ENCODE data around the gene PRKAR1A. TPM values are rescaled to one million over a fixed set of nuclear protein-coding genes. Genes with fewer than 3 reads are reported as not detected.

PRKAR1A gene
- total RNA-seq, 1 experiment from 2014 or later: 173 TPM

DNA sequence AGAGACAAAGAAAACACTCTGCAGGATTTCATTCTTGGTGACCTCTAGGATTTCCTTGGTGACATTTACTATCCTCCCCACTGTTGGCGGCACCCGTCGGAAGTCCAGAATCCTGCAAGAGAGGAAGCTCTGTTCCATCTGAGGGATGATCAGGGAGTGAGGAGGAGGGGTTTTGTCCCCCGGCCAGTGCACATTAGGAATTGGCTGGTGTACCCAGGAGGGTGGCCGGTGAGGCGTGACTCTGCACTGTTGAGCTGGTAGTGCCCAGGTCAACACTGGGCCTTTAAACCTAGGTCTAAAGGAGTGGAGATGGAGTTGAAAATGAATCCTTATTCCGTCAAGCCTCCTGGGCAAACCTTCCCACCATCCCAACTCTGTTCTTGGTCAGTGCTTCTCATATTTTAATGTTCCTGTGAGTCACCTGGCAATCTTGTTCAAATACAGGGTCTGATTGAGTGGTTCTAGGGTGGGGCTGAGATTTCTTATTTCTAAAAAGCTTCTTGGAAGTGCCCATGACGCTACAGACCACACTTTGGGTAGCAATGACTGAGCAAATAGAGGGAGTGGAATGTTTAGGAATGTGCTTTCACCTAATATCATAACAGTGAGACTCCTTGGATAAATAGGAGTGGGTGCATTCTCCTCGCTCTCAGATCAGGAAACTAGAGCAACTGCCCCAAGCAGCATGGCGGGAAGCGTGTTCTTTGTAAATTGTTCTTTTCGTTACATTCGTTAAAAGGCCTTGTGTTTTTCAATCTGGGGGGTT is 30.7 kb downstream of the PRKAR1A start:
- DNase-seq (ENCODE audit: low read depth): no peak

DNA sequence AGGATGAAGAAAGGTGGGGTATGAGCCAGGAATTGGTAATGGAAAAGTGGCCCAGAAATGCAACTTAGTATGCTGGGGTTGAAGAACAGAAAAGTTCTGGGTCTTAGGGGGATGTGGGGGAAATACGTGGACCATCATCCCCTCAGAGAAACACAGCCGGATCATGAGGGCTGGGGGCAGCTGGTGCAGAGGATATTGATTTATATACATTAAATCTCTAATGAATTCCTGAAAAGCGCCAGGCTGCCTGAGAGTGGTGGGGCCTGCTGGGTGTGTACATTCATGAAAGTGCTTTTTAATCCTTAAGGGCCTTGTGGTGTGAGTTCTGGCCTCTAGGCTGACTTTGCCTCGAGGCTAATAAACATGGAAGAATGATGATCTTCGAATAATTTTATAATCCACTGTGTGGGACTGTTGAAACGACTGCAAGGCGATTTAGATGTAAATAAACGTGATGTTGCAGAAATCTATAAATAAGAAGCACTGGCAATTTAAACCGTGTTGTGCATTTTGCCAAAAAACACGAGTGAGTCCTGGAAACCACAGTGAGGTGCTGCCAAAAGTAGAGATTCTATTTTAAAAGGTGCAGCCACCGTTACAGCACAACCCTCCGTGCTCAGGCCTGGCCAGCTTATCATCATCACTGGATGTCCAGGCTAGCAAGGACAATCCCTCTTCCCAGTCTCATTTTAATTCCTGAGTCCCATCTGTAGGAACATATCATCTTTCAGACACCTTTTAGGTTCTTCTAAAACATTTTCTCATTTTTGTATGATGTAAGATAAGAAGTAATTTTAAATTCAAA is 32.1 kb downstream of the PRKAR1A start:
- no peak for DNase-seq (ENCODE audit: low read depth)

DNA sequence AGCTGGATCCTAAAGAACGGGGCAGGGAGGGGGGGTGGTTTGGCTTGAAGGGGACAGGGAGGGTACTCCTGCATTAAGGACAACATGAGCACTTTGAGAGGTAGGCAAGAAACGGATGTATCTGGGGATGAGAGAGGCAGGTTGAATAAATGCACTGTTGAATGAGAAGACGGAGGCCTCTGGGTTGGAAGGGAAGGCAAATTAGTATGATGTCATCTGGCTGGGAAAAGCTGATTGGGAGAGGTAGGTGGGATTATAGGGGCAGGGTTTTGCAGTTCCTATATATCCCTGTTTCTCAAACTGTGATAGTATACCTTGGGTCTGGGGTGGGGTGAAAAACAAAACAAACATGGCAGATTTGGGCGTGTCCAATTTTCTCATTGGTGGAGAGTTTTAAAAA is 44.3 kb downstream of the PRKAR1A start:
- DNase-seq (ENCODE audit: low read depth): no peak

DNA sequence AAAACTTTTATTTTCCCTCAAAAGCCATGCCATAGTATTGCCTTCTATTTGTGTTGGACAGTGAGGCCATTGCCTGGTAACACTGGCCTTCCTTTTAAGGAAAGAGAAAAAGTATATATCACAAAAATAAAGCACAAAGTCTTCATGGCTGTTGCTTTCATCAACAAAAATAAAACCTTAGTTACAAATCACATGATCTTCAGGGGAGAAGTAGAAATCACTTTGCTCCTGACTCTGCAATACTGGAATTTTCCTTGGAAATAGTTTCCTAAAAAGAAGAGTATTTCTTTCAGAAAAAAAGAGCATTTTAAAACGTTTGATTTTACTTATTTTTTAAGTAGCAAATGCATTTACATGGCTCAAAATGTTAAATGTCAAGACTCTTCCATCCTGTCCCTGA is 47.1 kb downstream of the PRKAR1A start:
- no peak for DNase-seq (ENCODE audit: low read depth)

DNA sequence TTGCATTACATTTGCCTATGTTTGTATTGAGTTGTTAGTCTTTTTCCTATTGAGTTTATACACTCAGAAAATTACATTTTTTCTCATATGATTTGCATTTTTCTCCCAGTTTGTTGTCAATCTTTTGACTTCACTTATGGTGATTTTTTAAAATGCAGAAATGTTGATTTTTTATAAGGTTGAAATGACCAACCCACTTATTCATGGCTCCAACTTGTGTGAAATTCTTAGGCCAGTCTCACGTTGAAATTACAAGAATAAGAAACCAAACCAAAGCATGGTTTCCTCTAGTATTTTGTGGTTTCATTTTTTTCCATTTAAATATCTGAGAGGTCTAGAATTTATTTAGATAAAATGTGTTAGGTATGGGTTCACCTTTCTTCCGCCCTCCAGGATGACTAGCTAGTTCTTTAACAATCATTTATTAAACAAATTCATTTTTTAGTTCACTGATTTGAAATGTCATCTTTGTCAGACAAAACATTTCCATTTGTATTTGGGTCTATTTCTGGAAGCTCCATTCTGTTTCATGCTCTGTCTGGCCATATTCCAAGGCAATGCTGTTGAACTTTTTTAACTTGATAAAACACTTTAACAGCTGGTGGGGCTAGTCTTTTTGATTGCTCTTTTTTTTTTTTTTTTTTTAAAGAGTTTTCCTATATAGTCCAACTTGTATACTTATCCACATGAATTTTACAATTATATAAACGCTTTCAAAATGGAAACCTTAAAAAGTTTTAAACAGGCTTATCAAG is 48.9 kb downstream of the PRKAR1A start:
- DNase-seq (ENCODE audit: low read depth): no peak

DNA sequence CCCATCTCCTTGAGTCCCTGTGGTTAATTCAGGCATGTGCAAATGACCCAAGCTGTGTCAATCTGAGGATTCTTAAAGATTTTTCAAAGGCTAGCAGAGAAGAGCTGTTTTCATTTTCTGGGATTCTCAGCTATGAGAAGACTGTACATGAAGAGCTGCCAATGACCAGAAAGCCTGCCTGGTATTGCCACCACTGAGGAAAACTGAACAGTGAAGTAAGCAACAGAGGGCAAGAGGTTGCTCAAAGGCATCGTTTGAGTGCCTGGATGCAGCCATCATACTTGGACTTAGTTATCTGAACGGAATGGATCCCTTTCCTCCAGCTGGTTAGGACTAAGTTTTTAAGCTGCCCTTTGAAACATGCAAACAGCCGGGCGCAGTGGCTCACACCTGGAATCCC is 50.5 kb downstream of the PRKAR1A start:
- no peak for DNase-seq (ENCODE audit: low read depth)

DNA sequence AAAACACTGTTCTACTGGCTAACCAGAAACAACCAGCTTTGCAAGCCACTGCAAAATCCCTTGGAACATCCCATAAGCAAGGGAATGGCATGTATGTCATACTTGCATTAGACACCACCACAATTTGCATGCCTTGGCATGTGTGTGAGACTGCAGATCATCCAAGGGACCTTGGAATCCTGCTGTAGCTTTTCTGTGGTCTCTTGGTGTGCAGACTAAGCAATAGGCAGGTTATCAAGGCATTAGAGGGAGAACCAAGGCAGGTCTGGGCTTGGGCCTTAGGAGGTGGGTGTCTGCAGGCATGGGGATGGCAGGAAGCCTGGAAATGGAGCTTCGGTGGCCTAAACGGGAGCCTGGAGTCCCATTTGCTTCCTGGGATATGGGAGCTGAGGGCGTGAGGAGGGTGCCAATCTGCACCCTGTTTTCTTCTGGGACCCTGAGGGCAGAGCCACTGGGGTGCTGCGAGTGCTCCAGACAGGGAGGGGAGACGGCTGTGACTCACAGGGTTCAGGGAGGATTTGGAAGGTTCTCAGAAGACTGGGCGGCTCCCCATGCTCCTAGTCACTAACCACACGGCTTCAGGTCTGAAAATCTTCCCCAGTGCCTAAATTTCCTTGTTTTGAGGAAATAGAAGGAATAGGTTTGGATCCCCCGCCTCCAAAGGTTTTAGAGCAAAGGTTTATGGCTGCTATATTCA is 52.3 kb downstream of the PRKAR1A start:
- no peak for DNase-seq (ENCODE audit: low read depth)

DNA sequence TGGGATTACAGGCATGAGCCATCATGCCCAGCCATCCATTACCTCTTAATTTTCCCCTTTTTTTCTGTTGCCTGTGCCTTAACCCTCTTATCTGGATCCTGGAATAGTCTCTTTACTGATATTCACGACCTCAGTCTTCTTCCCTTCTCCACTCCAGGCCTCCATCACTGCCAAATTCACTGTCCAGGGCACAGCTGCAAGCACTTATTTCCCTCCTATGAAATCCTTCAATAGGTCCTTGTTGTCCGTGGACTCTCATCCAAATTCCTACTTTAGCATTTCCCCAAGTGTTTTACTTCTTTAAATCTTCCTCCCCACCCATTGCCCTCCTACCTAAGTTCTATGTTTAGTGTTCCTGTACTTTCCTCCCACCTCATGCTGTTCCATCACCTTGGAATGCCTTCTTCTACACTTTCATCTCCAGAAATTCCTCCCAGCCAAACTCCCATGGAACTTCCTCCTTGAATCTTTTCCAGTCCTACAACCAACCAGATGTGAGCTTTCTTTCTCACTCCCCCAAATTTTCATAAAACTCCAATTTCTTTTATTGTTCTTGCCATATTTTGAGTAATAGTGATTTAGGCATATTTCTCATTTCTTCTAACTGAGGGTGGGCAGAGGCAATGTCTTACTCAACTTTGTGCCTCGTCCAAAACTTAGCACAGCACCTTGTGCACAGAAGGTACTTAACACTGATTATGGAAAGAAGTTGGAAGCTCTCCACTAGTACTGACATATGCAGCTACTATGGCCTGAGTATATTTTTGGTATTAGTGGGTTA is 53.6 kb downstream of the PRKAR1A start:
- no peak for DNase-seq (ENCODE audit: low read depth)

DNA sequence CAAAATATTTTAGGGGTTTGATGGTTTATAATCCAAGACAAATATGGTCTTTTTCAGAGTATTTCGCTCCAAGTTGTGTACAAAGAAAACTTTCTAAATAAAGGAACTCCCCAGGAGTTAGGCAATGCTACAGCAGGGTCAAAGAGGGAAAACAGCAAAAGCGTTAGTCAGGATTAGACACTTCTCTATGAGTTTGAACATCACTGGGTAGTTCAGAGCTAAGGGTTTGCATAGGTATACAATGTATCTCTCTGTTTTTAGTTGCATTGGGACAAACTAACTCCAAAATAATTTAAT is 54.2 kb downstream of the PRKAR1A start:
- no peak for DNase-seq (ENCODE audit: low read depth)

DNA sequence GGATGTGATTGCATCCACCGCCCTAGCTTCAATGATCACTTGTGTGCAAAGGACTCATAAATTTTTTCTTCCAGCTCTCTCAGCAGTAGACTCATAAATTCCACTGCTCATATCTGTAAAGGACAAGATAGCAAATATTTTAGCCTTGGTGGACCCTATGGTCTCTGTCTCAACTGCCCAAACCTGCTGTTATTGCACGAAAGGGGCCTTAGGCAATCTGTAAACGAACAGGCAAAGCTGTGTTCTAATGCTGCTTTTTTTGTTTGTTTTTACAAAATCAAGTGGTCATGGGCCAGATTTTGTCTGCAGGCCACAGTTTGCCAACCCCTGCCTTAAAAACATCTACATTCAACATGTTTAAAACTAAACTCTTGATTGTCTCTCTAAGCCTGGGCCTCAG is 54.8 kb downstream of the PRKAR1A start:
- no peak for DNase-seq (ENCODE audit: low read depth)

DNA sequence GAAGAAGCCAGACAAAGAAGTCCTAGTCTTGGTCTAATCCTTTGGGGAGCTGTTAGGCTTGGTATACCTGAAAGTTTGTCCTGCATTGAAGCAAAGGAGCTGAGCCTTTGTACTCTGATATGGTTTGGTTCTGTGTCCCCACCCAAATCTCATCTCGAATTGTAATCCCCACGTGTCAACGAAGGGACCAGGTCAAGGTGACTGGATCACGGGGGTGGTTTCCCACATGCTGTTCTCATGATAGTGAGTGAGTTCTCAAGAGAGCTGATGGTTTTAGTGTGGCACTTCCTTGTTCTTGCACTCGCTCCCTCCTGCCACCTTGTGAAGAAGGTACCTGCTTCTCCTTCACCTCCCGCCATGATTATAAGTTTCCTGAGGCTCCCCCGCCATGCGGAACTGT is 55.4 kb downstream of the PRKAR1A start:
- no peak for DNase-seq (ENCODE audit: low read depth)

DNA sequence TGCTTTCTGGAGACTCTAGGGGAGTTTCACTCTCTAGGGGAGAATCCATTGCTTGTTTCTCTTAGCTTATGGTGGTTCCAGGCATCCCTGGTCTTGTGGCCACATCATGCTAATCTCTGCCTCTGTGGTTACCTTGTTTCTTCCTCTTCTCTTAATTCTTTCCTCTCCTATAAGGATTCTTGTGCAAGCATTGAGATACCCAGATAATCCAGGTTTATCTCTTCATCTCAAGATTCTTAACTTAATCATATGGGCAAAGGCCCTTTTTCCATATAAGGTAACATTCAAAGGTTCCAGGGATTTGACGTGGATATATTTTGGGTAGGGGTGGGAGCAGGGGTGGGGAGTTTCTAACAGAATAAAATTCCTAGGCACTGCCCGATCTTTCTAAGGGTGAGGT is 56.4 kb downstream of the PRKAR1A start:
- DNase-seq (ENCODE audit: low read depth): no peak

DNA sequence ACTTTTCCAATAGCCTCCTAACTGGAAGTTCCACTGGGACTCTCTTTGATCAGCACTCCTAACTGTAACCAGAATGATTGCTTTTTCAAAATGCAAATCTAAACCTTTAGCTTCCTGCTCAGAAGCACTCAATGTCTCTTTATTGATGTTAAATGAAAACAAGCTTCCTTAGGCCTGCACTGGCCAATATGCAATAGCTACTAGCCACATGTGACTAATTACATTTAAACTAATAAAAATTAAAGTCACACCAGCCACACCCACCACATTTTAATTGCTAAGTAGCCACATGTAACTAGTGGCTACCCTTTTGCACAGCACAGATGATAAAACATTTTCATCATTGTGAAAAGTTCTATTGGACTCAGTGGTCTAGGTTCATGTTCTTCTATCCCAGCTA is 57.1 kb downstream of the PRKAR1A start:
- DNase-seq (ENCODE audit: low read depth): no peak

DNA sequence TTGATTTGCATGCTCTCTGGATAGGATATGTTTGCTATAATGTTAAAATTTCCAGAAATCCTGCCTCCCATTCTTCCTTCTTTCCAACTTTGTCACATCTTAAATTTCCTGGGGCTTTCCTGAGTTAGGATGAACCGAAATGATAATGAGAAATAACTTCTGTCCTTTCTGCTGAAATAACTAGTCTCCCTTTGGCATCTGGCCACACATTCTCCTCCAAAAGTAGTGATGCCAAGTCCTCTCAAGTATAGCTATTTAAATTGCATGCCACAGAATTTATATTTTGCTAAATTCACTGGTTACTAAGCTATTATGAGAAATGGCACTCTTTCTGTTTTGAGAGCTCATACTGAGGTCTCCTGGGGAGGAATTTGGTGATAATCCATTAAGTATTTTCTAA is 58.3 kb downstream of the PRKAR1A start:
- DNase-seq (ENCODE audit: low read depth): no peak

DNA sequence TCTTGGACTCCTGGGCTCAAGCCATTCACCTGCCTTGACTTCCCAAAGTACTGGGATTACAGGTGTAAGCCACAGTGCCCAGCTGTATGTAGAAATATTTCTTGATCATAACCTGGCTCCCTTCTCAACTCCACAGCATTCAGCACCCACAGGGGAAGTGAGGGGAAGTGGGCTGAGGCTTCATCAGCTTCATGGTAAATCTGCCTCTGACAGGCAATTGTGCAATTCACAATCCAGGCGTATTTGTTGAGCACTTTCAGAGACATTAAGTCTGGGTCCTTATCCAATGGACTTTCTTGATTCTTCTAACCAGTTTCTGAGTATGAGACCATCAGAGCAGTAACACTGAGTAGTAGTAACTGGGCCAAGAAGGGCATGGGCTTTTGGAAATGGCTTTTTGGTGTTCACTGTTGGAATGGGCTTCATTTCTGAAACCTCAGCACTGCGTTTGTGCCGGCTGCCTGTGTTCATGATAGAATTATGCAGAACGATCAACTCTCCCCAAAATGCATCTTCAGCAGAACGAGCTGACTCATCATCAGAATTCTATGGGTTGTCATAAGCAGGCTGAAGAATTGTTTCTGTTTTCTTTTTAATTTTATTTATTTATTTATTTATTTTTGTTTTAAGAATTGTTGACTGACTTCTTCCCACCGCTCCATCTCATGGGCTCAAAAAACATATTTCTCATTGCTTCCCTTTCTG is 60.1 kb downstream of the PRKAR1A start:
- no peak for DNase-seq (ENCODE audit: low read depth)

DNA sequence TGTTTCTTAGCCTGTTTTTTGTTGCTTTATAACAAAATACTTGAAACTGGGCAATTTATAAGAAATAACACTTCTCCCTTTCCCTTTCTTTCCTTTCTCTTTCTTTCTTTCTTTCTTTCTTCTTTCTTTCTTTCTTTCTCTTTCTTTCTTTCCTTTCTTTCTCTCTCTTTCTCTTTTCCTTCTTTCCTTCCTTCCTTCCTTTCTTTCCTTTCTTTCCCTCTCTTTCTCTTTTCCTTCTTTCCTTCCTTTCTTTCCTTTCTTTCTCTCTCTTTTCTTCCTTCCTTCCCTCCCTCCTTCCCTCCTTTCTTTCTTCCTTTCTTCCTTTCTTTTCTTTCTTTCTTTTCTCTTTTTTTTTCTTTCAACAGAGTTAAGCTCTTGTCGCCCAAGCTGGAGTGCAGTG is 61.1 kb downstream of the PRKAR1A start:
- no peak for DNase-seq (ENCODE audit: low read depth)

DNA sequence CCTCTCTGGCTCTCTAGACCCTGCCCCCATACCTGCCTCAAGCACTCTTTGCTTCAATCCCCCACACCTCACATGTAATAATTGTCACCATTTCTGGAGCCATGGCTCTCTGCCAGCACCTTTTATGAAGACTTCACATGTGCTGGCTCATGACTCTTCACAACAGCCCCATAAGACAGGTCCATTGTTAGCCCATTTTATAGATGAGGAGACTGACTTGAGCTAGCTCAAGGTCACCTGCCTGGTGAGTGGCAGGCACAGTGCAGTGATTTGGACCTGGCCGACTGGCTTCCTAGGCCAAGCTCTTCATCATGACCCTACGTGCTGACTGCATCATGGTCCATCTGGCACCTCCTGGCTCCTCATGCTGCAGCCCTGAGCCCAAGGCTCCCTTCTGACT is 63.9 kb downstream of the PRKAR1A start:
- DNase-seq (ENCODE audit: low read depth): no peak

DNA sequence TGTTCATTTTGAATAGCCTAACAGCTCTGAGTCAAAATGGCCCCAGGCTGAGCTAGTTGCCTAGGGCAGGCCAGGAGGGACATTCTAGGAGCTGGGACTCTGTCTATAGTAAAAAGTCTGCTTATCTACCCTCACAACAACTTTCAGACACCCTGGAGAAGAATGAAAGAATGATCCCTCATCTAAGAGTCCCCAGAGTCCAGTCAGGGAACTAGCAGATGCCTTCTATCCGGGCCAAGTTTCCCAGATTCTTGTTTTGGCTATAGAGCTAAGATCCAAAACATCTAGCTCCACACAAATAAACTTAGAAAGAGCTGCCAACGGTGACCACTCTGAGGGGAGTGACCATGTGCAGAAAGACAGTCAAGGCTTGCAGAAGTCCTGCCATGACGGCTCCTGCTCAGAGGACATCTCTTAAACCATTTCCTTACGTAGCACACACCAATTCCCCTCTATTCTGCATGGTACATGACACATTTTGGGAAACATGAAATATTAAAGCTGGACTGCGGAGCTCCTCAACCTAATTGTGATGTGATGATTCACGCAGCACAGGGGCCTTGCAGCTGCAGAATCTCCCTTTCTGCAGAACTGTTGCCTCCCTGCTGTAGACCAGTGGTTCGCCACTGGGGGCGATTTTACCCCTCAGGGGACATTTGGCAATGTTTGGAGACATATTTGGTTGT is 64.7 kb downstream of the PRKAR1A start:
- peak; percentile 16 for DNase-seq (ENCODE audit: low read depth)

DNA sequence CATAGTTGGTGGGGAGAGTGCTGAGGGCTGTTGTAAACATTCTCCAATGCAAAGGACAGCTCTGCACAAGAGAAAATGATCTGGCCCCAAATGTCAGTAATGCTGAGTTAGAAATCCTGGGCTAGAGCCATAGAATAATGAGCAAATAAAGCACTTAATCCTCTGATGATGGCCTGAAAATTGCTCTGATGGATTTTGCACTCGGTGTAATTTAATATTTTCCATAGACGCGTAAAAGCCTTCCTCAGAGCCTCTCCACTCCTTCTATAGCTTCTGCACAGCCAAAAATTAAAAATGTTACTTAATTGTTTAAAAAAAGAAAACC is 65.2 kb downstream of the PRKAR1A start:
- DNase-seq (ENCODE audit: low read depth): no peak

DNA sequence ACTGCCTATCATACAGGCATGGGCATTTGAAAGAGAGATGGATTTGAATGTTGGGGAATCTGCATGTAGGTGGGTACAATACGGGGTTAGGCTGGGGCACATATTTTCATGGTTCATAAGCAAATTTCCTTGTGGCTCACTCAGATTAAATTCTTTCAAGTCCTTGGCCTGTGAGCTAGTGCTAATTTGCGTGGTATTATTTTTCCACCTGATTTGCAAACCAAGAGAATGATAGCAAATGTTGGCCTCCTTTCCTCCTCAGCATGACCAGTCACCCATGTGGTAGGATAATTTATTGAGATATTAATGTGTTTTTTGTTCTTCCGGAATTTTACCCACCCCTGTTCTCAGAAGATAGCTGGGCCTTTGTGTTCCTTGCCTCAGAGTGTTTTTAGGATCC is 66.0 kb downstream of the PRKAR1A start:
- no peak for DNase-seq (ENCODE audit: low read depth)
